HG02981 (cell line): Measurements from ENCODE around the gene CHTF8.
"Not testable (repeated sequence)": the region's sequence is repeated elsewhere in the genome, so short reads cannot be mapped to it uniquely, and the experiment has no call there.

ENCODE experiments used
- ATAC-seq: cut with Tn5 transposase; IDR thresholded peaks from one replicate; pipeline ENCODE4 v1.9.1; 2021; ENCODE audit warnings: mild to moderate bottlenecking, moderate library complexity; ENCODE audit not compliant: unreplicated experiment

Gene CHTF8

GRCh38 chr16:69132424-69133252, at the start of gene CHTF8, which contains the start of gene UTP4:
Gene CHTF8, minus strand, starts transcription at chr16:69132588. Its CDS starts 11,130 bp downstream, at chr16:69121458.
Gene UTP4, plus strand, starts transcription at chr16:69132649. Its CDS starts 811 bp downstream, at chr16:69133460.
- ATAC-seq = peak; percentile 88

- no peak for ATAC-seq
Measured at GRCh38 chr16:69180011-69180338, 47.6 kb upstream of the CHTF8 start.

GRCh38 chr16:69179328-69180010, 47.1 kb upstream of the CHTF8 start:
- no peak for ATAC-seq

GRCh38 chr16:69176033-69176800, 43.8 kb upstream of the CHTF8 start:
- no peak for ATAC-seq

GRCh38 chr16:69171325-69172084, 39.1 kb upstream of the CHTF8 start:
- no peak for ATAC-seq

- ATAC-seq = no peak
Measured at GRCh38 chr16:69169607-69170352, 37.4 kb upstream of the CHTF8 start.

- no peak for ATAC-seq
Measured at GRCh38 chr16:69169051-69169450, 36.7 kb upstream of the CHTF8 start.

- no peak for ATAC-seq
Measured at GRCh38 chr16:69166946-69167930, 34.9 kb upstream of the CHTF8 start.

- no peak for ATAC-seq
Measured at GRCh38 chr16:69166221-69166833, 33.9 kb upstream of the CHTF8 start.

- ATAC-seq = no peak
Measured at GRCh38 chr16:69165584-69165983, 33.2 kb upstream of the CHTF8 start.

- ATAC-seq = no peak
Measured at GRCh38 chr16:69160192-69160591, 27.8 kb upstream of the CHTF8 start.

- no peak for ATAC-seq
Measured at GRCh38 chr16:69157196-69157595, 24.8 kb upstream of the CHTF8 start.

- ATAC-seq = no peak
Measured at GRCh38 chr16:69150146-69150865, 17.9 kb upstream of the CHTF8 start.

- ATAC-seq = not testable (repeated sequence)
Measured at GRCh38 chr16:69149621-69150020, 17.2 kb upstream of the CHTF8 start.

- ATAC-seq = no peak
Measured at GRCh38 chr16:69145658-69146057, 13.3 kb upstream of the CHTF8 start.

- no peak for ATAC-seq
Measured at GRCh38 chr16:69143116-69143515, 10.7 kb upstream of the CHTF8 start.

- no peak for ATAC-seq
Measured at GRCh38 chr16:69141936-69142335, 9.5 kb upstream of the CHTF8 start.

- no peak for ATAC-seq
Measured at GRCh38 chr16:69141014-69141413, 8.6 kb upstream of the CHTF8 start.
